Panc1 (cell line): Measurements from ENCODE around the gene SLC6A7. TPM values are rescaled to one million over a fixed set of nuclear protein-coding genes. Genes with fewer than 3 reads are reported as not detected.

ENCODE experiments used
- ATAC-seq: fragments of 200-7000 bp; cut with Tn5 transposase; 2 replicates; pipeline ENCODE4 v1.9.1; 2020; ENCODE audit warnings: mild to moderate bottlenecking, moderate library complexity
- BruUV-seq: library from RNA; stranded (reverse); fragments of 400-500 nt; replicated peaks from 2 replicates; lab custom pipeline; 2021; lab: Mats Ljungman, UMichigan
- CTCF ChIA-PET: fragments of 300-600 bp; sonication (Branson Sonifier 250); formaldehyde crosslinking; loops from one replicate; lab custom pipeline; 2022; ENCODE audit warnings: antibody characterized with exemption; lab: Charles Lee
- POLR2A ChIA-PET: fragments of 300-600 bp; sonication (Branson Sonifier 250); formaldehyde crosslinking; loops from one replicate; lab custom pipeline; 2022; ENCODE audit warnings: antibody characterized with exemption; lab: Charles Lee
- DNase-seq: peaks from one replicate; pipeline ENCODE4 v3.0.0-alpha.2; 2010; ENCODE audit warnings: low read depth, low spot score
- H3K27ac ChIP-seq: 2 replicates; pipeline ENCODE4 v1.5.1; 2011; ENCODE audit warnings: mild to moderate bottlenecking, low read length, inconsistent platforms
- H3K27me3 ChIP-seq: fragments of 200-500 bp; sonication (Bioruptor generic); 2 replicates; pipeline ENCODE4 v1.6.0; 2014; ENCODE audit warnings: low read length, inconsistent platforms; ENCODE audit not compliant: control insufficient read depth, insufficient read depth
- H3K36me3 ChIP-seq: fragments of 200-500 bp; sonication (Bioruptor generic); 2 replicates; pipeline ENCODE4 v1.5.1; 2014; ENCODE audit warnings: inconsistent platforms, mild to moderate bottlenecking, low read length, moderate library complexity; ENCODE audit not compliant: control insufficient read depth, insufficient read depth
- H3K4me1 ChIP-seq: 2 replicates; pipeline ENCODE4 v1.5.1; 2011; ENCODE audit warnings: inconsistent platforms, mild to moderate bottlenecking, low read length, moderate library complexity; ENCODE audit not compliant: control insufficient read depth, insufficient read depth
- H3K4me3 ChIP-seq, 2 experiments: 2 replicates each; pipeline ENCODE4 v1.5.1; 2011 to 2012; ENCODE audit warnings: low read depth in 2 of 2, low read length in 2 of 2, mild to moderate bottlenecking in 2 of 2, inconsistent platforms in 1 of 2, moderate library complexity in 1 of 2
- H3K9me3 ChIP-seq: fragments of 200-500 bp; sonication (Bioruptor generic); 2 replicates; pipeline ENCODE4 v1.5.1; 2014; ENCODE audit warnings: low read depth, mild to moderate bottlenecking, inconsistent platforms, low read length, moderate library complexity; ENCODE audit not compliant: control insufficient read depth, insufficient read depth
- POLR2AphosphoS5 ChIP-seq: IDR thresholded peaks from 2 replicates; pipeline ENCODE4 v1.6.1; 2012; ENCODE audit warnings: mild to moderate bottlenecking, low read depth, low read length, moderate library complexity
- SIN3A ChIP-seq: IDR thresholded peaks from 2 replicates; pipeline ENCODE4 v1.6.1; 2012; ENCODE audit warnings: low read depth, mild to moderate bottlenecking, low read length, moderate library complexity, borderline replicate concordance; ENCODE audit not compliant: insufficient read depth
- TCF7L2 ChIP-seq: IDR thresholded peaks from 2 replicates; pipeline ENCODE4 v1.6.1; 2011; ENCODE audit warnings: mild to moderate bottlenecking, low read depth, low read length, inconsistent platforms
- in situ Hi-C: cut with HindIII; loops from 2 replicates; pipeline ENCODE4 v1.10.0; 2016; ENCODE audit warnings: low sequenced_read_pairs, low pct_unique_long_range_greater_than_20kb
- intact Hi-C: fragments of 100-400 bp; cut with micrococcal nuclease; formaldehyde crosslinking; loops from one replicate; pipeline ENCODE4 v1.10.0; 2022; ENCODE audit not compliant: unreplicated experiment
- total RNA-seq: library from RNA; stranded (reverse); gene quantifications from one replicate; pipeline ENCODE4 v1.2.1, GENCODE V29; 2021; ENCODE audit not compliant: unreplicated experiment
- TF ChIP-seq, protein P1 (sequence below): fragments of 450-650 bp; IDR thresholded peaks from 2 replicates; pipeline ENCODE4 v1.5.1; 2017; ENCODE audit warnings: mild to moderate bottlenecking
- TF ChIP-seq, protein P2 (sequence below), 2 experiments: IDR thresholded peaks; 2 replicates each; pipeline ENCODE4 v1.6.1; 2011 to 2012; ENCODE audit warnings: low read depth in 2 of 2, control low read depth in 1 of 2, low read length in 1 of 2, mild to moderate bottlenecking in 1 of 2, moderate library complexity in 1 of 2; ENCODE audit not compliant: insufficient read depth in 1 of 2

SLC6A7 gene
- total RNA-seq, 1 experiment from 2014 or later = not detected

DNA sequence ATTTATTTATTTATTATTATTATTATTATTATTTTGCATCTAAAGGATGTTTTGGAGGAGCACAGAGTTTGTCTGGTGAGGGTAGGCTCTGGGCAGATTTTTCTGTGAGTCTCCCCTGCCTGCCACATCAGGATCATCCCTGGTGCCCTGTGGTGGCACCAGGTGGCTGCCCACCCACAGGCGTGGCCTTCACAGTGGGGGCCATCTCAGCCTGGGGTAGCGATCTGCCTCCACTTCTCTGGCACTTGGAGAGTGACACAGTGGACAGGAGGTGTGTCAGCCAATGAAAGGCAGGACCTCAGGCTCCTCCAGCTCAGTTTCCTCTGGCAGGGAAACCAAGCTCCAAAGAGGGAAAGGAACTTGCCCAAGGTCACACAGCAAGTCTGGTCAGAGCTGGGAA, 30.0 kb downstream of the SLC6A7 start:
- Histone ChIP-seq H3K27me3 (no peaks in the 10 kb centered on the region), H3K27ac (no peak overlapping the region), H3K4me1 (no peaks in the 10 kb centered on the region), H3K4me3 (no peak overlapping the region), H3K36me3 (no peaks in the 10 kb centered on the region), H3K9me3 (no peaks in the 10 kb centered on the region)
- no peak for DNase-seq
- ChIA-PET POLR2A (no interaction called here), CTCF (no interaction called here)
- ATAC-seq = no peak
- TF ChIP-seq SIN3A (no peak), POLR2AphosphoS5 (no peak), TCF7L2 (no peak)
- TF ChIP-seq, protein P1, sequence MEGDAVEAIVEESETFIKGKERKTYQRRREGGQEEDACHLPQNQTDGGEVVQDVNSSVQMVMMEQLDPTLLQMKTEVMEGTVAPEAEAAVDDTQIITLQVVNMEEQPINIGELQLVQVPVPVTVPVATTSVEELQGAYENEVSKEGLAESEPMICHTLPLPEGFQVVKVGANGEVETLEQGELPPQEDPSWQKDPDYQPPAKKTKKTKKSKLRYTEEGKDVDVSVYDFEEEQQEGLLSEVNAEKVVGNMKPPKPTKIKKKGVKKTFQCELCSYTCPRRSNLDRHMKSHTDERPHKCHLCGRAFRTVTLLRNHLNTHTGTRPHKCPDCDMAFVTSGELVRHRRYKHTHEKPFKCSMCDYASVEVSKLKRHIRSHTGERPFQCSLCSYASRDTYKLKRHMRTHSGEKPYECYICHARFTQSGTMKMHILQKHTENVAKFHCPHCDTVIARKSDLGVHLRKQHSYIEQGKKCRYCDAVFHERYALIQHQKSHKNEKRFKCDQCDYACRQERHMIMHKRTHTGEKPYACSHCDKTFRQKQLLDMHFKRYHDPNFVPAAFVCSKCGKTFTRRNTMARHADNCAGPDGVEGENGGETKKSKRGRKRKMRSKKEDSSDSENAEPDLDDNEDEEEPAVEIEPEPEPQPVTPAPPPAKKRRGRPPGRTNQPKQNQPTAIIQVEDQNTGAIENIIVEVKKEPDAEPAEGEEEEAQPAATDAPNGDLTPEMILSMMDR = no peak
- TF ChIP-seq, protein P2, sequence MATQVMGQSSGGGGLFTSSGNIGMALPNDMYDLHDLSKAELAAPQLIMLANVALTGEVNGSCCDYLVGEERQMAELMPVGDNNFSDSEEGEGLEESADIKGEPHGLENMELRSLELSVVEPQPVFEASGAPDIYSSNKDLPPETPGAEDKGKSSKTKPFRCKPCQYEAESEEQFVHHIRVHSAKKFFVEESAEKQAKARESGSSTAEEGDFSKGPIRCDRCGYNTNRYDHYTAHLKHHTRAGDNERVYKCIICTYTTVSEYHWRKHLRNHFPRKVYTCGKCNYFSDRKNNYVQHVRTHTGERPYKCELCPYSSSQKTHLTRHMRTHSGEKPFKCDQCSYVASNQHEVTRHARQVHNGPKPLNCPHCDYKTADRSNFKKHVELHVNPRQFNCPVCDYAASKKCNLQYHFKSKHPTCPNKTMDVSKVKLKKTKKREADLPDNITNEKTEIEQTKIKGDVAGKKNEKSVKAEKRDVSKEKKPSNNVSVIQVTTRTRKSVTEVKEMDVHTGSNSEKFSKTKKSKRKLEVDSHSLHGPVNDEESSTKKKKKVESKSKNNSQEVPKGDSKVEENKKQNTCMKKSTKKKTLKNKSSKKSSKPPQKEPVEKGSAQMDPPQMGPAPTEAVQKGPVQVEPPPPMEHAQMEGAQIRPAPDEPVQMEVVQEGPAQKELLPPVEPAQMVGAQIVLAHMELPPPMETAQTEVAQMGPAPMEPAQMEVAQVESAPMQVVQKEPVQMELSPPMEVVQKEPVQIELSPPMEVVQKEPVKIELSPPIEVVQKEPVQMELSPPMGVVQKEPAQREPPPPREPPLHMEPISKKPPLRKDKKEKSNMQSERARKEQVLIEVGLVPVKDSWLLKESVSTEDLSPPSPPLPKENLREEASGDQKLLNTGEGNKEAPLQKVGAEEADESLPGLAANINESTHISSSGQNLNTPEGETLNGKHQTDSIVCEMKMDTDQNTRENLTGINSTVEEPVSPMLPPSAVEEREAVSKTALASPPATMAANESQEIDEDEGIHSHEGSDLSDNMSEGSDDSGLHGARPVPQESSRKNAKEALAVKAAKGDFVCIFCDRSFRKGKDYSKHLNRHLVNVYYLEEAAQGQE (IDR thresholded peaks at IDR 0.05; ENCODE audit: insufficient read depth in 1 of 2, low read depth in 2 of 2, low read length in 1 of 2) = no peak
- intact Hi-C loops (loop anchor here (10.0 kb wide), 1 partner anchor 215 kb away; no protein-coding TSS in a partner anchor), in situ Hi-C loops (no loop called here)
- BruUV-seq = no TSS peak

DNA sequence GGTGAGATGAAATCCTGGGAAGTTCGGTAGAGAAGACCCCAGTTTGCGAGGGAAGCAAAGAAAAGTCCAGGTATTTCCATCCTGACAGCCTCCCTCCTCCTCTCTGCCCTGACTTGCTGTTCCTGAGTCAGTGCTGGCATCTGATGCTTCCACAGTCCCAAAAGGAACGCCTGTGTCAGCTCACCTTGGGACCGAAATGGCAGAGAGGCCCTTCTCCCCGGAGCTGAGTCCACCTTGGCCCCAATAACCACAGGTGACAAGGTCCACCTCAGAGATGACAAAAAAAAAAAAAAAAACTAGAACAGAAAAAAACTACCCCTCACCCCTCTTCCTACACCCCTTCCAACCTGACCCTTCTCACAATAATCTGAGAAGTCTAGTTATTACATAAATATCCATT, 31.6 kb downstream of the SLC6A7 start:
- CTCF ChIA-PET = interaction anchor here (0.6 to 0.7 kb wide), 2 partner anchors 9 to 59 kb away, joined by 5 to 7 read pairs; no protein-coding TSS in a partner anchor
- intact Hi-C loops = loop anchor here (10.0 kb wide), 1 partner anchor 213 kb away; no protein-coding TSS in a partner anchor
- Histone ChIP-seq H3K4me1 (no peaks in the 10 kb centered on the region), H3K4me3 (no peak overlapping the region), H3K9me3 (no peaks in the 10 kb centered on the region), H3K36me3 (no peaks in the 10 kb centered on the region), H3K27me3 (no peaks in the 10 kb centered on the region), H3K27ac (no peak overlapping the region)
- TF ChIP-seq TCF7L2 (no peak), POLR2AphosphoS5 (no peak), SIN3A (no peak)
- TF ChIP-seq, protein P1 = no peak
- TF ChIP-seq, protein P2 (IDR thresholded peaks at IDR 0.05; ENCODE audit: insufficient read depth in 1 of 2, low read depth in 2 of 2, low read length in 1 of 2) = no peak
- no peak for ATAC-seq
- POLR2A ChIA-PET = no interaction called here
- DNase-seq = no peak
- no TSS peak for BruUV-seq
- in situ Hi-C loops = no loop called here
